ENCODE measurements around the gene FITM1. TPM values are rescaled to one million over a fixed set of nuclear protein-coding genes. Genes with fewer than 3 reads are reported as not detected.

Gene FITM1, protein sequence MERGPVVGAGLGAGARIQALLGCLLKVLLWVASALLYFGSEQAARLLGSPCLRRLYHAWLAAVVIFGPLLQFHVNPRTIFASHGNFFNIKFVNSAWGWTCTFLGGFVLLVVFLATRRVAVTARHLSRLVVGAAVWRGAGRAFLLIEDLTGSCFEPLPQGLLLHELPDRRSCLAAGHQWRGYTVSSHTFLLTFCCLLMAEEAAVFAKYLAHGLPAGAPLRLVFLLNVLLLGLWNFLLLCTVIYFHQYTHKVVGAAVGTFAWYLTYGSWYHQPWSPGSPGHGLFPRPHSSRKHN
- total RNA-seq: 0.13 TPM in 1 of 2 replicates, not detected in the other

DNA sequence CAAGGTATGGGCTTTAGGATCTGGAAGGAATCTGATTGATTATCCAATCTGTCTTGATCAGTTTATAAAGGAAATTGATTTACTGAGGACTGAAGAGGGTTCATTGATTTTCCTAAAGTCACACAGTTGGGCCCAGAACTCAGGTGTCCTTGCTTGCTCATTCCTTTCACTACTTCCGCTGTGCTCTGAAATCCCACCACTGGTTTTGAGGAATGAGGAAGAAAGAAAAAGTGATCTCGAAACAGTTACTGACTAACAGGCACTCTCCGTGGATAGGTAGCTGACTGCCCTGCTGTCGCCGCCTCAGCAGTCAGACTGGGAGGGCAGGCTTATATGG lies at the start of gene FITM1:
FITM1 (plus strand) TSS at position 280 of the 337 bp plus-strand sequence. CDS start 905 bp downstream, outside the sequence.

DNA sequence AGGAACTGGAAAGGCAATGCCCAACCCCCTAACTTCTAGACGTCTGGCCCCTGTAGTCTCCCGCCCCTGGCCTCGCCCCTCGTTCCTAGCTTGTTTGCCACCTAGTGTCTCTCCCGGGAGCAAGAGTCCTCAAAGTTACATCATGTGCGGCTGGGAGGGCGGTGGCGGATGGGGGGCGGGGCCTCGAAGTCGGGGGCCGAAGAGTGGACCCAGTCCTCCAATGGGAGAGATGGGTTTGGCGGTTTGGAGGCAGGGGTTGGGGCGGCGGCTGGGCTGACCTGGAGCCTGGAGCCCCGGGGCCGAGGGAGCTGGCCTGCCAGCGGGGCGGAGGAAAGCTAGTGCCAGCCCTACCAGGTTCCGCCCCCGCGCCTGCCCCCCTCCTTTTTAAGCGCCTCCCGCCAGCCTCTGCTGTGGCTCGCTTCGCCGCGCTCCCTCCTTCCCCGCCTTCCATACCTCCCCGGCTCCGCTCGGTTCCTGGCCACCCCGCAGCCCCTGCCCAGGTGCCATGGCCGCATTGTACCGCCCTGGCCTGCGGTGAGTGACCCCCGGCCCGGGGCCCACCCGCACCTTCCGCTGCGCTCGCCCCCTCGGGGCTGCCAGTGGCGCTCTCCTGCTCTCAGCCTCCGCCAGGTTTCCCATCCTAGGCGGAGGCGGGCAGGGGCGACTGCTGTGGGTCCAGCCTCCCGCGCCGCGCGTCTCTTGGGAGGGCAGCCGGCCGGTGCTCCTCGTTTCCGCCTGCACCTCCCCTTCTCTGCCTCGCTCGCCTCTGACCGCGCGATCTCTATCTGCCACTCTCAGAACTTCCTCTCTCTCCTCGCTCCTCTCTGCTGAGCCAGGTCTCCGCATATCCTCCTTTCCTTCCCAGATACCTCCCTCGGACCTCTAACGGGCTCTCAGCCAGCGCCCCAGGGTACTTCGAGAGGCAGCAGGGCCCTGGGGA lies 36.3 kb upstream of the FITM1 start, which contains the start of gene PCK2:
PCK2 (plus strand) TSS at position 411 of the 940 bp plus-strand sequence; CDS start at position 506, 95 bp downstream.

DNA sequence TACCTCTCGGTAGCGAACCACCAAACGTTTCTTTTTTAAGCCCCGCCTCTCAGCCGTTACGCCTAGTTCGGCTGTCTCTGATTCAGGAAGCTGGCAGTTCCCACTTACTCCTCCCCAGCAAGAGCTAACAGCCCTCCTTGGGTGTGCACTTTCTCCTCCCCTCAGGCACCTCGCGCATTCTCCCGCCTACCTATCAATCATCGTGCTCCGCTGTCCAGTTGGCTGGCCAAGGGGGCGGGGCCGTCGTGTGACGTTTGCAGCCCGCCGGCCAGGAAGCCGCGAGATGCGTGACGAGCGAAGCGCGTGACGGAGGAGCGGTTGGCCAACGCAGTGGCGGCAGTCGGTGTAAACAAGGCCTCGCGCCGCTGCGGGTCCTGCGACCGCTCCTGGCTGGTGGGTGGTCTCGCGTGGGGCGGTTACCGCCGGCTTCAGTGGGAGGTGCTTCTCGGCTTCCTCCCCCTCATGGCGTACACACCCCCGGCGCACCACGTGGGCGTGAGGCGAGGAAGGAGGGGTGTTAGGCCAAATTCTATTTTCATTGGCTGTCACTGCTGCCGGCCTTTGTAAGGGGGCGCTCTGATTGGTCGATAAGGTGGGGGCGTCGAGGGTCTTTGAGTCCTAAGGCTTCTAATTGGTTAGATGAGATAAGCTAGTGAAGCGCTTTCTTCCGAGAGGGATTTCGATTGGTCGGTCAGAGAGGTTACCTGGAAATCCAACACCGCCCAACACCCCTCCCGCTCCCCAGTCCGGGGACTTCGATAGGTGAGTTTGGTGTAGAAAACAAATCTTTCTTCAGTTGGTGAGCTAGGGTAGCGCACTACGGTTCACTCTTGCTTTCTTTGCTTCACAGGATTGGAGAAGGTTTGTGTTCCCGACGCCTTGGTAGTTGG lies 15.7 kb upstream of the FITM1 start, which contains the start of the genes DCAF11 and NRL:
DCAF11 (plus strand) TSS at position 246 of the 890 bp plus-strand sequence. CDS start 818 bp downstream, outside the sequence.
NRL (minus strand) TSS at position 418 of the 890 bp plus-strand sequence. CDS start 32,101 bp downstream, outside the sequence.

DNA sequence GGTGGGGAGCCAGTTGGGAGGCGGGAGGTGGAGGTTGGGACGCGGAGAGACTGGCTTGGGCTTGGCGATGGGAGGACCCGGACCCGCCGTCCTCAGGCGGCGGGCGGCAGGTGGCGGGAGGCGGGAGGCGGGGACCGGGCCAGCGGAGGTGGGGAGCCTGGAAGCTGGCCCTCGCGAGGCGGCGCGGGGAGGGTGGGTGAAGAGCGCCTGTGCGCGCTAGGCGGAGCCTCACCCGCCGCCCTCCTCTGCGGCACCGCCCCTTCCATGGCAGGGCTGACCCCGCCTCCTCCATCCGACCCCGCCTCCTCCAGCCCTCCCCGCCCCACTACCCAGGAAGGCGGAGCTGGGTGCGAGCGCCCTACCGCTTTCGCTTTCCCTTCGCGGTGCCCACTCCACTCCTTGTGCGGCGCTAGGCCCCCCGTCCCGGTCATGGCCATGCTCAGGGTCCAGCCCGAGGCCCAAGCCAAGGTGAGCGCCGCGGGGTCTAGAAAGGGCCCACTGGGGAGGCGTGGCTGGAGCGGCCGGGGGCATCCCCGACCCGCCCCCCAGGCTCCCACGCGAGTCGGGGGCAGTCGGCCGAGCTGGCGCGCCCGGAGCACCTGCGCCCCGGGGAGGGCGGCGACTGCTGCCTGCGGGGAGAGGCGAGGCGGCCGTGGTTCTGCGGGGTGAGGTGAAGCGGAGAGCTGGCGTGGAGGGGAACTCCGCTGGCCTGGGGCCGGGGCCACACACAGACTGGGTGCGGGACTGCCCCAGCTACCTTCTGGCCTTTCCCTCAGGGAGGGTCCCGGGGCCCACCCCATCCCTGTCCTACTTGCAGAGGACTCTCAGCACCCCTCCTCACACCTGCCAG lies 5.6 kb downstream of the FITM1 start, which contains the start of gene PSME1:
PSME1 (plus strand) TSS at position 361 of the 850 bp plus-strand sequence; CDS start at position 430, 69 bp downstream.

DNA sequence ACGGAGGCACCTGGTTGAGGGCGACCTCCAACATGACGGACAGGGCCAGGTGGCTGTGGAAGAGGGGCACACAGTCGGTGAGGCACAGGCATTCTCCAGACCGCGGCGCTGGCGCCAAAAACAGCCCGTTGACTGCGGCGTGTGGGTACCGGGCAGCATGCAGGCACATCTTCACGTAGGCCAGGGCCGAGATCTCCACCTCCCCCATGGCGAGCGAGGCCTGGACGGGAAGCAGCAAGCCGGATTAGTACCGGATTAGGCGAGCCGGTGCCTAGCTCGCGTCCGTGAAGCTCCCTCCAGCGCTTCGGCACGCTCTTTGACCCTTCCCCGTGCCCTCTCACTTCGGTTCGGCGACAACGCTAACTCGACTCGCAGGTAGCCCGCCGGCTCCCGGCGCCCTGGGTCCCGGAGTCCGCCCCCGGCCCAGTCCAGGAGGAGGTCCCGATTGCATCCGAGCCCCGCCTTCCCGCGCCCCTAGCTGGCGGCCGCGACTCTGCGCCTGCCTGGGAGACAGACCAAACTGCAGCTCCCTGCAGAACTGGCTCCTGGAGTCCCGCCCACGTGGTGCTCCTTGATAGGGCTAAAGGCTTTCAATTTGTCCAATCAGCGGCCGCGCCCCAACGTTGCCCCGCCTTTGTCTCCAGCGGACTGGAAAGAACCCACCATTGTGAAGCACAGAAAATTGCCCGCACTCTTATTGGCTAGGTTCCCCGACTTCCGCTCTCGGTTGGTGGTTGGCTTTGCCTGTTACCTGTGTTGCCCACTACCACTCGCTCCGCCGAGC lies 10.8 kb downstream of the FITM1 start, which contains the start of gene EMC9:
EMC9 (minus strand) TSS at position 495 of the 784 bp plus-strand sequence; CDS start at position 208, 287 bp downstream.

DNA sequence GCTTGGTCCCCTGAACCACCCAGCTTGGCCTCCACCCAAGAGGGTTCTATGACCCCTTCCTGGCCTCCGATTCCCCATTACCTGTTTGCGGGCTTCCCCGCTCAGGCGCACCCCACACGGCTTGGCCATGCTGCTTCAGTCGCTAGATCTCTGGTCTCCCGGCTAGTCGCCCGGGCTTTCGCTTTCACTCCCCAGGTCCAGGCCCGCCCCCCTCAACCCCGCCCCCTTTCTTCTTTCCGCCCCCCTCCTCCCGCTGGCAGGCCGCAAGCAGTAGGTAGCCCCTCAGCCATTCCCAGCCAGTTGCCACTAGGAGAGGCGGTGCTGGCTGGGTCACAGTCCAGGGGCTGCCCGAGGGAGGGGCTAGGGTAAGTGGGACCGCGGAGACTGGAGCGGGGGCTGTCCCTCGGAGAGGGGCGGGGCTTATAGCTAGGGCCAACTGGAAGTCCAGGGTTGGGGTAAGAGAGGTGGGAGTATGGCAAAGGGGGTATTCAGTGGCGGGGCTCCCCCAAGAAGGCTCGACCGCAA lies 16.1 kb downstream of the FITM1 start, which contains the start of gene PSME2:
PSME2 (minus strand) TSS at position 158 of the 525 bp plus-strand sequence; CDS start at position 129, 29 bp downstream.

DNA sequence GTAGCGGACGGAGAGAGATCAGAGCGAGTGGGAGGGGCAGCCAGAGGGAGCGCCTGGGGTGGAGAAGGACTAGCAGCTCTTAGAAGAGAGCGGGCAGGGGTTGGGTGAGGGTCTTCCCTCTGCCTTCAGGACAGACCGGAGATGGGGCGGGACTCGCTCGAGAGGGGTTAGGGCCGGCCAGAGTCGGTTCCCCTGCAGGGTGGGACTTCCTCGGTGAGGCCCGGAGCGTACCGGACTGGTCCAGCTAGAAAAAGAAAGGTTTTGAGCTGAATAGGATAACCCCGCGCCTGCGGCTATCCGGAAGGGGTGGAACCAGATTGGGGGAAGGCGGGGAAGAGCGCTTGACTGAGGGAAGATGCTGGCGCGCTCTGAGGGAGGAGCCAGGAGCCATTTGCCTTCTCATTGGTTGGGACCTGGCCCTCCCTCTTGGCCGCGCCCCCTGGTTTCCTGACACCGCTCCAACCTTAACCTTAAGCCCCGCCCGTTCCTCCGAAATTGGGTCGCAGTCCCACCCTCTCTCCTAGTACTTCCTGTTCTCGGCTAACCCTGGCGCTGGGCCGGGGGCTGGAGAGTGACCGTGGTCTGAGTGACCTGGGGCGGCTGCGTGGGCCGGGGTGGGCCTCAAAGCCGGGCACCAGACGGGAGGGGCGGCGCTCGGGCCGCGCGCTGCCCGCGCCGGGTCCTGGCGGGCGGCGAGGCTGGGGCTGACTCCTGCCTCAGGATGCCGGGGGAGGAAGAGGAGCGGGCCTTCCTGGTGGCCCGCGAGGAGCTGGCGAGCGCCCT lies 16.7 kb downstream of the FITM1 start, which contains the start of gene RNF31:
RNF31 (plus strand) TSS at position 521 of the 783 bp plus-strand sequence; CDS start at position 722, 201 bp downstream.

DNA sequence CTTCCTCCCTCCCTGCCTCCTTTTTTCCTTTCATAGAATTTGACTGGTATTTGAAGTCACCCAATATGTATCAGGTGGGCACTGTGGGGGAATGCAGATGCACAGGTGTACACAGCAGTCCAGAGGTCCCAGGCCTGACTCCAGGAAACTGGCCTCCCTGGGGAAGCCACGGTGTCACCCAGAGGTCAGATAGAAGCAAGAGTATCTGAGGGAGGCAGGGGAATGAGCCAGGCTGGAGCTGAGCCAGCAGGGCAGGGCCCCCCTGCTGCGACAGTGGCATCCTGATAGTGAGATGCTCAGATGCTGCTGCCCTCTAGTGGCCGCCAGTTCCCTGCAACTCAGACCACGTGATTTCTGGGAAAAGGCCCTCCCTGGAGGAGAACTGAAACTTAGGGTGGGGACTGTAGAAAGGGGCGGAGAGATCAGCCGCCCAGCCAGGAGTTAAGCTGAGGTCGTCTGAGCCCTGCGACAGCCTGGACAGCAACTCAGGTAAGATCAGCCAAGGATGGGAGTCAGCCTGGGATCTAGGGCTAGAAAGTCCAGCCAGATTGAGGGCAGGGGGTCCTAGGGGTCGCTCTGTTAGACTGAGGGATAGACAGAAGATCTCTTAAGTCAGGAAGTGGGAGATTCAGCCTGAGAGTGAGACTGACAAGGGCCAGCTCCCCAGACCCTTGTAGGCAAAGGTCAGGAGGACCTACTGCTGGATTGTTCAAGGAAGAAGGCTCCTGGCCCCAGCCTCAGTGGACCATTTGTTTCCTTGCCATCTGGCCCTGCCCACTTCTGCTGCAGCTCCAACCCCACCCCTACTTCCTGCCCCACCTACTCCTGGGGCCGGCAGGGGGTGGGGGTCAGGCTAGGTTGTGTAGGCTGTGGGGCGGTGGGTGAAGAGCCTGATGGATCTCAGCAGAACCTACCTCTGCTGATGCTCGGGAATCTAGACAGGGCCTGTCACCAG lies 30.7 kb downstream of the FITM1 start, which contains the start of gene IRF9:
IRF9 (plus strand) TSS at position 416 of the 955 bp plus-strand sequence. CDS start 880 bp downstream, outside the sequence.

DNA sequence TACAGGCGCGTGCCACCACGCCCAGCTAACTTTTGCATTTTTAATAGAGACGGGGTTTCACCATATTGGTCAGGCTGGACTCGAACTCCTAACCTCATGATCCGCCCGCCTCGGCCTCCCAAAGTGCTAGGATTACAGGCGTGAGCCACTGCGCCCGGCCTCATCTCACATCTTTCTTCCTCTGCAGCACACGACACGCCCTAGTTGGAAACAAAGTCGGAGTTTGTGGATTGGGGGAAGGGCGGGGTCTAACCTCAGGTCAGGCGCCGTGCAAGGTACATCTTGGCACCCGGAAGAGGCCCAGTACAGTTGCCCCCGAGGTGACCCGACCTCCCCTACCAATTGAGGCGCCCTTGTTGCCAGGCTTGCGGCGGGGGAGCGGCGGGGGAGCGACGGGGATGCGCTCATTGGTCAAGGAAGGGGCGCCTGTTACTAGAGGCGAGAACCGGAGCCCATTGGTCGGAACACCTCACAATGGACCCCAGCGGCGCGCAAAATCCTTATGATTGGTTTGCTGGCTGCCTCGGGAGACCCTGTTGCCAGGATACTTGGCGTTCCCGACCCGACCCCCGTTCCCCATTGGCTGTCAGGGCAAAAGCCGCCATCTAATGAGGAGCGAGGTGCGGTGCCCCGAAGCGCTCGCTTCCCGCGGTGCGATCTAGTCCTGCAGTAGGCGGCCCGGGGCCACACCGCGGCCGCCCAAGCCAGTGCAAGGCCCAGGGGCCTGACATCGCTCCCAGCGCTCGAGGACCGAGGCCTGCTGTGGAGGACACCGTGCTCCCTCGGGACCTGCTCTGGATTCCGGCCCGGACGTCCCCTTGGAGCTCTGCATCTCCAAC lies 41.2 kb downstream of the FITM1 start, which contains the start of gene REC8:
REC8 (plus strand) TSS at position 659 of the 839 bp plus-strand sequence. CDS start 473 bp downstream, outside the sequence.

Other genes with a start within 250 kb of the FITM1 start
- gene DHRS4, start 176.9 kb upstream of the FITM1 start, total RNA-seq: 39.6 and 44.0 TPM in 2 replicates
- 11.9 and 19.0 TPM in 2 replicates for gene DHRS4L2, start 141.7 kb upstream of the FITM1 start, total RNA-seq
- gene CARMIL3, start 78.7 kb upstream of the FITM1 start, total RNA-seq: under 0.01 and 0.38 TPM in 2 replicates
- gene CPNE6, start 59.1 kb upstream of the FITM1 start, total RNA-seq: not detected in 2 replicates
- gene PCK2, start 36.3 kb upstream of the FITM1 start, total RNA-seq: 65.0 and 80.9 TPM in 2 replicates
- gene DCAF11, start 15.9 kb upstream of the FITM1 start, total RNA-seq: 38.0 and 68.5 TPM in 2 replicates
- 3.4 and 3.5 TPM in 2 replicates for gene NRL, start 15.7 kb upstream of the FITM1 start, total RNA-seq
- 139 and 159 TPM in 2 replicates for gene PSME1, start 5.5 kb downstream of the FITM1 start, total RNA-seq
- 10.3 and 38.1 TPM in 2 replicates for gene EMC9, start 10.9 kb downstream of the FITM1 start, total RNA-seq
- 64.3 and 68.9 TPM in 2 replicates for gene PSME2, start 16.0 kb downstream of the FITM1 start, total RNA-seq
- 34.9 and 54.6 TPM in 2 replicates for gene RNF31, start 16.8 kb downstream of the FITM1 start, total RNA-seq
- 24.6 and 85.1 TPM in 2 replicates for gene IRF9, start 30.6 kb downstream of the FITM1 start, total RNA-seq
- gene REC8, start 41.4 kb downstream of the FITM1 start, total RNA-seq: 151 and 228 TPM in 2 replicates
- gene IPO4, start 58.2 kb downstream of the FITM1 start, total RNA-seq: 50.6 and 80.5 TPM in 2 replicates
- gene TM9SF1, start 64.8 kb downstream of the FITM1 start, total RNA-seq: 58.7 and 75.7 TPM in 2 replicates
- not detected in 2 replicates for gene TSSK4, start 75.0 kb downstream of the FITM1 start, total RNA-seq
- gene CHMP4A, start 82.8 kb downstream of the FITM1 start, total RNA-seq: 20.2 and 24.4 TPM in 2 replicates
- gene MDP1, start 85.4 kb downstream of the FITM1 start, total RNA-seq: 5.9 and 16.9 TPM in 2 replicates
- gene NEDD8, start 101.7 kb downstream of the FITM1 start, total RNA-seq: 93.6 and 135 TPM in 2 replicates
- 42.7 and 54.6 TPM in 2 replicates for gene GMPR2, start 102.3 kb downstream of the FITM1 start, total RNA-seq
- gene TINF2, start 112.0 kb downstream of the FITM1 start, total RNA-seq: 44.0 and 47.4 TPM in 2 replicates
- 0.65 and 0.89 TPM in 2 replicates for gene TGM1, start 132.5 kb downstream of the FITM1 start, total RNA-seq
- gene RABGGTA, start 140.9 kb downstream of the FITM1 start, total RNA-seq: 33.7 TPM in 2 replicates
- gene DHRS1, start 169.1 kb downstream of the FITM1 start, total RNA-seq: 19.7 and 46.5 TPM in 2 replicates
- 18.1 and 23.1 TPM in 2 replicates for gene NOP9, start 169.2 kb downstream of the FITM1 start, total RNA-seq
- gene CIDEB, start 177.3 kb downstream of the FITM1 start, total RNA-seq: 1.1 and 1.3 TPM in 2 replicates
- 1.1 and 1.3 TPM in 2 replicates for gene LTB4R2, start 179.5 kb downstream of the FITM1 start, total RNA-seq
- gene LTB4R, start 180.8 kb downstream of the FITM1 start, total RNA-seq: 0.98 and 1.9 TPM in 2 replicates
- gene ADCY4, start 204.4 kb downstream of the FITM1 start, total RNA-seq: 0.16 and 1.5 TPM in 2 replicates
- 1.1 and 1.8 TPM in 2 replicates for gene RIPK3, start 209.3 kb downstream of the FITM1 start, total RNA-seq
- 15.3 and 30.9 TPM in 2 replicates for gene NFATC4, start 237.5 kb downstream of the FITM1 start, total RNA-seq